Right atrium auricular region (tissue), 2 donors: ENCODE measurements around the gene ZNF500. TPM values are rescaled to one million over a fixed set of nuclear protein-coding genes. Genes with fewer than 3 reads are reported as not detected.
A peak's percentile ranks its signal among the peaks of the same experiment; 100 is the strongest.

ENCODE experiments used
- DNase-seq: peaks from one replicate; pipeline ENCODE4 v3.0.0-alpha.2; 2019; ENCODE audit warnings: low spot score
- H3K27ac ChIP-seq, 2 donors: fragments of 200-600 bp; sonication (generic); 1 replicate in 1 of 2; 2 replicates in 1 of 2; pipeline ENCODE4 v1.5.1; 2016 to 2019
- H3K27me3 ChIP-seq, 2 donors: fragments of 200-600 bp; sonication (generic); one replicate each; pipeline versions ENCODE4 v1.5.1 to v1.6.0; 2017 to 2019
- H3K36me3 ChIP-seq: fragments of 200-600 bp; sonication (generic); one replicate; pipeline ENCODE4 v1.5.1; 2016
- H3K4me1 ChIP-seq, 2 donors: fragments of 200-600 bp; sonication (generic); one replicate each; pipeline versions ENCODE4 v1.5.1 to v1.6.0; 2017 to 2019
- H3K4me3 ChIP-seq, 2 donors: fragments of 200-600 bp; sonication (generic); 1 replicate in 1 of 2; 2 replicates in 1 of 2; pipeline ENCODE4 v1.5.1; 2017 to 2019; ENCODE audit warnings: mild to moderate bottlenecking in 1 of 2, moderate library complexity in 1 of 2
- H3K9me3 ChIP-seq, 2 donors: fragments of 200-600 bp; sonication (generic); one replicate each; pipeline ENCODE4 v1.5.1; 2019
- CTCF ChIP-seq, 2 donors: fragments of 200-600 bp; sonication (generic); IDR thresholded peaks; one replicate each; pipeline ENCODE4 v1.5.1; 2019; ENCODE audit warnings: antibody characterized with exemption in 2 of 2
- total RNA-seq, 2 donors: library from RNA; depleted of rRNA; stranded (reverse); fragments of >200 nt; gene quantifications; one replicate each; pipeline ENCODE4 v1.1.0, GENCODE V29; 2016

Gene ZNF500
- total RNA-seq, 2 donors from 2014 or later: 4.3 to 7.5 TPM

GRCh38 chr16:4802659-4803287 lies 35.8 kb upstream of the ZNF500 start:
- H3K27ac ChIP-seq: peak overlapping the region; percentile 88 to 94
- H3K4me3 ChIP-seq: peak overlapping the region; percentile 81 to 87
- peaks cover 28% of the 10 kb centered on the region for H3K36me3 ChIP-seq
- H3K27me3 ChIP-seq: no peaks in the 10 kb centered on the region
- H3K9me3 ChIP-seq: no peaks in the 10 kb centered on the region
- H3K4me1 ChIP-seq: peaks cover 0 to 47% of the 10 kb centered on the region in 2 donors
- DNase-seq: peak; percentile 94
- TF ChIP-seq CTCF (IDR thresholded peaks at IDR 0.05): peak in 1 of 2 donors; percentile 58

GRCh38 chr16:4801962-4802658 lies 35.1 kb upstream of the ZNF500 start, which contains the start of gene ROGDI:
TSS of gene ROGDI (minus strand) at chr16:4802633. CDS start at chr16:4802571, 62 bp downstream.
- Histone ChIP-seq H3K36me3 (peaks cover 28% of the 10 kb centered on the region), H3K4me1 (peaks cover 0 to 47% of the 10 kb centered on the region in 2 donors)

GRCh38 chr16:4801051-4801961 lies 34.3 kb upstream of the ZNF500 start:
- Histone ChIP-seq H3K4me1 (peaks cover 0 to 47% of the 10 kb centered on the region in 2 donors), H3K4me3 (peak overlapping the region; percentile 81 to 87), H3K9me3 (no peaks in the 10 kb centered on the region), H3K36me3 (peaks cover 26% of the 10 kb centered on the region), H3K27ac (peak overlapping the region; percentile 88 to 94), H3K27me3 (no peaks in the 10 kb centered on the region)
- DNase-seq: no peak
- TF ChIP-seq CTCF (IDR thresholded peaks at IDR 0.05): no peak

More at GRCh38 chr16:4801962-4802658, 35.1 kb upstream of the ZNF500 start, which contains the start of gene ROGDI:
- peak within 1 kb of the TSS; percentile 81 to 87 for H3K4me3 ChIP-seq
- H3K27me3 ChIP-seq: no peaks in the 10 kb centered on the region
- H3K27ac ChIP-seq: peak within 1 kb of the TSS; percentile 88 to 94
- no peaks in the 10 kb centered on the region for H3K9me3 ChIP-seq
- peak; percentile 74 for DNase-seq
- no peak for TF ChIP-seq CTCF (IDR thresholded peaks at IDR 0.05)

- Histone ChIP-seq H3K36me3 (peaks cover 21% of the 10 kb centered on the region), H3K4me3 (no peak overlapping the region), H3K27ac (no peak overlapping the region), H3K4me1 (peaks cover 0 to 44% of the 10 kb centered on the region in 2 donors), H3K9me3 (no peaks in the 10 kb centered on the region), H3K27me3 (no peaks in the 10 kb centered on the region)
- no peak for DNase-seq
- no peak for TF ChIP-seq CTCF (IDR thresholded peaks at IDR 0.05)
Measured at GRCh38 chr16:4800290-4801041, 33.5 kb upstream of the ZNF500 start.
